HCT116 (cell line): ENCODE data around the gene PTGES2.

Experiments
- CBX3 ChIP-seq: IDR thresholded peaks from 2 replicates; pipeline ENCODE4 v1.6.1; 2012; ENCODE audit warnings: low read depth
- CEBPB ChIP-seq: IDR thresholded peaks from 2 replicates; pipeline ENCODE4 v1.6.1; 2012; ENCODE audit warnings: low read depth
- CTCF ChIP-seq, 3 experiments: fragments of 200-600 bp in 1 of 3; sonication (generic) in 1 of 3; IDR thresholded peaks in 2 of 3; conservative IDR thresholded peaks in 1 of 3; 2 replicates each; pipeline ENCODE4 v1.5.1; 2012 to 2017; ENCODE audit warnings: low read depth in 2 of 3, low read length in 2 of 3, antibody characterized with exemption in 1 of 3, borderline replicate concordance in 1 of 3, control low read depth in 1 of 3, mild to moderate bottlenecking in 1 of 3, mixed read lengths in 1 of 3, mixed run types in 1 of 3, moderate library complexity in 1 of 3; ENCODE audit not compliant: insufficient read depth in 1 of 3
- EZH2 ChIP-seq: fragments of 200-600 bp; sonication (generic); IDR thresholded peaks from 2 replicates; pipeline ENCODE4 v1.6.1; 2017; ENCODE audit warnings: antibody characterized with exemption, mixed run types
- POLR2A ChIP-seq: IDR thresholded peaks from 2 replicates; pipeline ENCODE4 v1.7.0; 2011; ENCODE audit warnings: borderline replicate concordance; ENCODE audit not compliant: insufficient read depth, insufficient read length; ENCODE audit errors: extremely low read depth
- POLR2AphosphoS5 ChIP-seq: IDR thresholded peaks from 2 replicates; pipeline ENCODE4 v1.6.1; 2011; ENCODE audit warnings: mild to moderate bottlenecking, low read depth, low read length, moderate library complexity
- RAD21 ChIP-seq: IDR thresholded peaks from 2 replicates; pipeline ENCODE4 v1.6.1; 2012; ENCODE audit warnings: low read depth, mild to moderate bottlenecking
- SP1 ChIP-seq: IDR thresholded peaks from 2 replicates; pipeline ENCODE4 v1.6.1; 2012; ENCODE audit warnings: low read depth
- YY1 ChIP-seq: IDR thresholded peaks from 2 replicates; pipeline ENCODE4 v1.6.1; 2011; ENCODE audit warnings: low read length, low read depth, moderate library complexity, mild to moderate bottlenecking; ENCODE audit not compliant: insufficient replicate concordance; ENCODE audit errors: extremely low read depth

GRCh38 chr9:128073253-128073886 lies 54.2 kb downstream of the PTGES2 start:
- TF ChIP-seq YY1 (no peak), POLR2A (no peak), CTCF (IDR thresholded peaks at IDR 0.05 in 2 of 3, conservative IDR thresholded peaks at IDR 0.05 in 1 of 3; ENCODE audit: borderline replicate concordance in 1 of 3, insufficient read depth in 1 of 3, low read depth in 2 of 3, low read length in 2 of 3) (no peak), RAD21 (no peak), EZH2 (no peak), POLR2AphosphoS5 (no peak), CBX3 (no peak), SP1 (no peak), CEBPB (no peak)
